ENCODE data around the gene HAPSTR1.

DNA sequence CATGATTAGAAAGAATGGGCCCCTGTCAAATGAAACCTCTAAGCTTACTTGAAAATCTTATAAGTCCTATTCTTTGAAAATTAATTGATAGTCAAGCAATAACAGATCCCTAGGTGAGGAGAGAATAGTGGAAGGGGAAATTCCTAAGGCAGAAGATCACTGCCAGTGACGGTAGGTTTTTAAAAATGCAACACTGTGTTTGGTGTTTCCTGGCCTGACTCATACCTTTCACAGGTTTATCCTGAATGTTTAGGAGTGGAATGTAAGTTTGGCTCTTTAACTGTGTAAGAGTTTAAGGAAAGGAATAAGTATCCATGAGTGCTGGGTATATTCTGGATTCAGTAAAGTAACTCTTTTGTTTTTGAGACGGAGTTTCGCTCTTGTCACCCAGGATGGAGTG, 23.8 kb downstream of the HAPSTR1 start:
- TF ChIP-seq, protein P1, sequence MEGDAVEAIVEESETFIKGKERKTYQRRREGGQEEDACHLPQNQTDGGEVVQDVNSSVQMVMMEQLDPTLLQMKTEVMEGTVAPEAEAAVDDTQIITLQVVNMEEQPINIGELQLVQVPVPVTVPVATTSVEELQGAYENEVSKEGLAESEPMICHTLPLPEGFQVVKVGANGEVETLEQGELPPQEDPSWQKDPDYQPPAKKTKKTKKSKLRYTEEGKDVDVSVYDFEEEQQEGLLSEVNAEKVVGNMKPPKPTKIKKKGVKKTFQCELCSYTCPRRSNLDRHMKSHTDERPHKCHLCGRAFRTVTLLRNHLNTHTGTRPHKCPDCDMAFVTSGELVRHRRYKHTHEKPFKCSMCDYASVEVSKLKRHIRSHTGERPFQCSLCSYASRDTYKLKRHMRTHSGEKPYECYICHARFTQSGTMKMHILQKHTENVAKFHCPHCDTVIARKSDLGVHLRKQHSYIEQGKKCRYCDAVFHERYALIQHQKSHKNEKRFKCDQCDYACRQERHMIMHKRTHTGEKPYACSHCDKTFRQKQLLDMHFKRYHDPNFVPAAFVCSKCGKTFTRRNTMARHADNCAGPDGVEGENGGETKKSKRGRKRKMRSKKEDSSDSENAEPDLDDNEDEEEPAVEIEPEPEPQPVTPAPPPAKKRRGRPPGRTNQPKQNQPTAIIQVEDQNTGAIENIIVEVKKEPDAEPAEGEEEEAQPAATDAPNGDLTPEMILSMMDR (IDR thresholded peaks at IDR 0.05), result no peak
- TF ChIP-seq POLR2A (IDR thresholded peaks at IDR 0.05), result no peak

Data from heart left ventricle (tissue), 13 donors.